ENCODE results near the gene GRIA3. TPM values are rescaled to one million over a fixed set of nuclear protein-coding genes. Genes with fewer than 3 reads are reported as not detected.

GRIA3 gene
- total RNA-seq, 2 donors from 2014 or later: 0.17 to 0.85 TPM

DNA sequence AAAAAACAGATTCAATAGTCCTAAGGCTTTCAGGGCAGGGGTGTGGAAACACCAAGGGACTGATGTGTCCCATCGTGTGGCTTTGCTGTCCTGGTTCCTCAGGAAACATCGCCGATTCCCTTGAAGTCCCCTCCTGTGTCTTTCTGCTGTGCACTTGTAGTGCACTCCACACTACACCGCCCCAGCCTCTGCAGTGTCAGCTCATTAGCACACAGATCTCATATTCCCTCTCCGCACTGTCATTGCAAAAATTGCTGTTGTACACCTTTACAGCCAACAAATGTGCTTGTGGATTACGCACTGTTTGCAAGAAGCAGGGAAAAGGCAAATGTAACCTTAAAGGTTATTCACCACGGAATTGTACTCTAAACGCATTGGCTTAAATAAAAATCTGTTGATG is 5.3 kb downstream of the GRIA3 start:
- no peaks in the 10 kb centered on the region for H3K4me1 ChIP-seq
- H3K36me3 ChIP-seq: no peaks in the 10 kb centered on the region
- intact Hi-C loops (cut with DNase I): no loop called here
- peaks cover 4% of the 10 kb centered on the region for H3K27me3 ChIP-seq
- H3K9me3 ChIP-seq: no peaks in the 10 kb centered on the region
- H3K9ac ChIP-seq (ENCODE audit: low read depth in 2 of 2, low read length in 2 of 2): no peak overlapping the region
- H3K4me3 ChIP-seq: no peak overlapping the region
- DNase-seq: no peak
- TF ChIP-seq CTCF (IDR thresholded peaks at IDR 0.05): no peak
- no peak overlapping the region for H3K27ac ChIP-seq

GRCh38 chrX:123190096-123190495 is 6.0 kb downstream of the GRIA3 start:
- Histone ChIP-seq H3K36me3 (no peaks in the 10 kb centered on the region), H3K4me3 (no peak overlapping the region), H3K4me1 (no peaks in the 10 kb centered on the region), H3K9me3 (no peaks in the 10 kb centered on the region), H3K27ac (no peak overlapping the region), H3K27me3 (no peaks in the 10 kb centered on the region), H3K9ac (ENCODE audit: low read depth in 2 of 2, low read length in 2 of 2) (no peak overlapping the region)
- intact Hi-C loops (cut with DNase I): no loop called here
- TF ChIP-seq CTCF (IDR thresholded peaks at IDR 0.05): no peak
- DNase-seq: no peak

- H3K36me3 ChIP-seq: no peaks in the 10 kb centered on the region
- no peak for TF ChIP-seq CTCF (IDR thresholded peaks at IDR 0.05)
- intact Hi-C loops (cut with DNase I): no loop called here
- H3K9ac ChIP-seq (ENCODE audit: low read depth in 2 of 2, low read length in 2 of 2): no peak overlapping the region
- no peak overlapping the region for H3K4me3 ChIP-seq
- DNase-seq: no peak
- H3K27ac ChIP-seq: no peak overlapping the region
- no peaks in the 10 kb centered on the region for H3K9me3 ChIP-seq
- H3K27me3 ChIP-seq: no peaks in the 10 kb centered on the region
- no peaks in the 10 kb centered on the region for H3K4me1 ChIP-seq
Measured at GRCh38 chrX:123193101-123193500, 9.0 kb downstream of the GRIA3 start.

DNA sequence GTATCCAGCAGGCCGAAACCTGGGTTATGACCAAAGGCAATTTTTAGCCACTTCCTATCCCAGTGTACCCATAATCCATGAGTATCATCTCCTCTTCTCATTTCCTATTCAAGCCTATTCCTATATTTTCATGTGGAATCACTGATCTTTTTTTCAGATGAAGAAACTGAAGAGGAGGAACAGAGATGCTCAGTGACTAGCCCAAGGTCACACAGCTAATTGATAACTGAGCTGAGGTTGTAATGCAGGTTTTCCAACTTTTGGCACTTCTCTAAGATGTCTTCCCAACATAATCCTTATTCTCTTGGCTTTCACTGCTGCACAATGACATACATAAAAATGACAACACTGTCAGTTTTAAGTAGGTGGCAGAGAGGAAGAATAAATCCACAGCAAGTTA is 15.3 kb downstream of the GRIA3 start:
- intact Hi-C loops (cut with DNase I): no loop called here

DNA sequence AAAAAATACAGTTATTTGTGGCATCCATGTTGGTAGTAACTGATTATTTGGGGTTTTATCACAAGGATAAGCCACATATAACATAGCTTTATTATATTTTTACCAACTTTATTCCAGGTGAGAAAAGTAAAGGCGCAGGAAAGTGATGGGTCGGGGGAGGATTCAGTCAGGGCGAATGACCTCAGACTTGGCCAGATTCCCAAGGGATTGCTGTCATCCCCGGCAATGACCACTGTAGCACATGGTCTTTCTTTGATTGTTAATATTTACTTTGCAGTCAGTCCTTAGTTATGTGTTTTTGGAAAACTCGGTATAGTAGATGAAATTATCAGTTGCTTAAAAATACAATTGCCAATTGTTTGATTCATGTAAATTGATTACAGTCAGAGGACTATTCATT is 17.6 kb downstream of the GRIA3 start:
- intact Hi-C loops (cut with DNase I): no loop called here
- Histone ChIP-seq H3K27ac (no peak overlapping the region), H3K4me3 (no peak overlapping the region), H3K9ac (ENCODE audit: low read depth in 2 of 2, low read length in 2 of 2) (no peak overlapping the region), H3K27me3 (no peaks in the 10 kb centered on the region), H3K9me3 (no peaks in the 10 kb centered on the region), H3K4me1 (no peaks in the 10 kb centered on the region), H3K36me3 (no peaks in the 10 kb centered on the region)
- TF ChIP-seq CTCF (IDR thresholded peaks at IDR 0.05): no peak
- no peak for DNase-seq

More for the DNA sequence above, 15.3 kb downstream of the GRIA3 start:
- Histone ChIP-seq H3K36me3 (no peaks in the 10 kb centered on the region), H3K27ac (no peak overlapping the region), H3K9ac (ENCODE audit: low read depth in 2 of 2, low read length in 2 of 2) (no peak overlapping the region), H3K9me3 (no peaks in the 10 kb centered on the region), H3K4me3 (no peak overlapping the region), H3K4me1 (no peaks in the 10 kb centered on the region), H3K27me3 (no peaks in the 10 kb centered on the region)
- TF ChIP-seq CTCF (IDR thresholded peaks at IDR 0.05): no peak
- no peak for DNase-seq

- Histone ChIP-seq H3K9me3 (no peaks in the 10 kb centered on the region), H3K27me3 (no peaks in the 10 kb centered on the region), H3K4me3 (no peak overlapping the region), H3K36me3 (no peaks in the 10 kb centered on the region), H3K9ac (ENCODE audit: low read depth in 2 of 2, low read length in 2 of 2) (no peak overlapping the region), H3K27ac (no peak overlapping the region), H3K4me1 (no peaks in the 10 kb centered on the region)
- DNase-seq: no peak
- intact Hi-C loops (cut with DNase I): no loop called here
- TF ChIP-seq CTCF (IDR thresholded peaks at IDR 0.05): no peak
Measured at GRCh38 chrX:123202523-123202922, 18.4 kb downstream of the GRIA3 start.
